Glomerular endothelial cell (primary cell): Measurements from ENCODE around the gene SLC37A1. TPM values are rescaled to one million over a fixed set of nuclear protein-coding genes. Genes with fewer than 3 reads are reported as not detected.

ENCODE experiments used
- DNase-seq: peaks from one replicate; pipeline ENCODE4 v3.0.0-alpha.2; 2011; ENCODE audit warnings: low read depth, low spot score; ENCODE audit errors: extremely low read depth
- total RNA-seq: library from RNA; depleted of rRNA; stranded (reverse); fragments of >200 nt; gene quantifications from 2 replicates; pipeline ENCODE4 v1.2.3, GENCODE V29; 2015

Gene SLC37A1
- total RNA-seq, 1 donor from 2014 or later = 26.8 TPM

DNA sequence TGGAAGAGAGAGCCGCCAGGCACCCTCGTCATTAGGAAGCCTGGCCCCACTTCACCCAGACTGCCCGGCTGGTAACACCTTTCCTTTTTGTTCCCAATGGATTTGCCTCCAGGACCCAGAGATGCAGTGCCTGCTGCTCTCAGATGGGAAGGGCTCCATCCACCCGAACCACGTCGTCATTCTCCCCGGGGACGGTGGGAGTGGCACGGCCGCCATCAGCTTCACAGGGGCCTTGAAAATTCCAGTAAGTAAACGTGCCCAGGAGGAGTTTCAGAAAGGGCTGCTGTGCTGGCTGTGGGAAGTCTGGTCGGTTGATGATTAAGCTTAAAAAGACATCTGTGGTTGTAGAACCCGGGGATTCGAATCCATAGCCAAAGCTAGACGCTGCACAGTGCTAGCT, 45.2 kb downstream of the SLC37A1 start:
- DNase-seq = no peak

DNA sequence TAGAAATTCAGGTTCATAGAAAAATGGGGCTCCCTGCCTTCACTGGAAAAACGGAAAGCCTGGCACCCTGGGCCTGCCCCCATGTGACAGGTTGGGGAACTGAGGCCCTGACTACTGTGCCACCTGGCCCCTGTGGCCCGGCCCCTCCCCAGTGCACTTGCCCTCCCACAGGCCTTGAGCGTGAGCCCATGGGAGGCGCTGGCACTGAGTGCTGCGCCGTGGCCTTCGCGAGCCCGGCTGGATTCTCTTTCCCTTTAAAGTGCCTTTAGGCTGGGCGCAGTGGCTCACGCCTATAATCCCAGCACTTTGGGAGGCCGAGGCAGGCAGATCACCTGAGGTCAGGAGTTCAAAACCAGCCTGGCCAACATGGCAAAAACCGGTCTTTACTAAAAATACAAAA, 45.7 kb downstream of the SLC37A1 start:
- no peak for DNase-seq

- DNase-seq = no peak
These were observed 47.0 kb downstream of the SLC37A1 start for GRCh38 chr21:42560517-42561179.

DNA sequence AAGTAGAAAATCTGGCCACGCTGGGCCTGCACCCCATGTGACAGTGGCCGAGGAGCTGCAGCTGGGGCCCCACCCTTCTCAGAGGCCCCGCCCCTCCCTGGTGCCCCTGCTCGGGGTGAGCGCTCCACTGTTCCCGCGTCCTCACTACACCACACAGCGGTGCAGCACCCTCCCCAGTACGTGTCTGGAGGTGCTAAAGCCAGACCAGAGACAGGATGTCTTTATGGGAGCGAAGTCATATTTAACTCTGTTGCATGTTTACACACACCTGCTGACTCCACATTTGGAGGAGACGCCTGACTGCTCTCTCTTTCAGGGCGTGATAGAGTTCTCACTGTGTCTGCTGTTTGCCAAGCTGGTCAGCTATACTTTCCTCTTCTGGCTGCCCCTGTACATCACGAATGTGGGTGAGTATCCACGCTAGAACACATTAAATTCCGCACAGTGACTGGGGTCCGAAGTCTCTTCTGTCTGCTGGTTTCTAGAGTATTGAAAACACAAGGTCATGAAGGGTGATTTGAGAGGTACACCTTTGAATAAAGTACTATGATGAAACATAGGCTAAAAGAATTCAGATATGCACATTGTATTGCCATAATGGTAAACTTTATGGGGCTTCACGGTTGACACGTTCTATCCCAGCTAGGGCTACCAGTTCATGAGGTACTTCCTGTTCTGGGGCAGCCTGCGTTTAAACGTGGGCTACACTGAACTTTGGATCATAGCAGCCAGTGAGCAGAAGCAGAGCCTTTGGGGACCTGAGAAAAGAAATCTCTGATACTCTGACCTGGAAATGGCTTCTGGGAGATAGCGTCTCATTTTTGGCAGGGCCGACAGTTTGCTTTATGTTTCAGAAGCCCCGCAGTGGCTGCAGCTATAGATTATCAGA, 48.4 kb downstream of the SLC37A1 start:
- DNase-seq = no peak

DNA sequence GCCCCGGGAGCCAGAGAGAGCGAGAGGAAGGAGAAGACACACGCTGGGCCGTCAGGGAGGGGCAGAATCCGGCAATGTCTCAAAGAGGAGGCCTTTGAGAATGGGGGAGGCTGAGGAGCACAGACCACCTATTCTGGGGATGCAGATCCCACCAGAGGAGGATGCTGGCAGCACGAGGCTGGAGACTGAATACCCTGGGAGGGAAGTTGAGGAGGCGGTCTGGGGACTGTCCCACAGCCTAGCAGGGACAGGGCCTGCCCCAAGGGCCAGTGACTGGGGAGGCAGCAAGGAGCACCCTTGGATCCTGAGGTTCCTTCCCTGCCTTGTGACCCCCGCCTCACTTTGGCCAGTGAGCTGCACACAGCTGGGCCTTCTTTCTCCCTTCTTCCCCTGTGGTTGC, 49.2 kb downstream of the SLC37A1 start:
- no peak for DNase-seq

DNA sequence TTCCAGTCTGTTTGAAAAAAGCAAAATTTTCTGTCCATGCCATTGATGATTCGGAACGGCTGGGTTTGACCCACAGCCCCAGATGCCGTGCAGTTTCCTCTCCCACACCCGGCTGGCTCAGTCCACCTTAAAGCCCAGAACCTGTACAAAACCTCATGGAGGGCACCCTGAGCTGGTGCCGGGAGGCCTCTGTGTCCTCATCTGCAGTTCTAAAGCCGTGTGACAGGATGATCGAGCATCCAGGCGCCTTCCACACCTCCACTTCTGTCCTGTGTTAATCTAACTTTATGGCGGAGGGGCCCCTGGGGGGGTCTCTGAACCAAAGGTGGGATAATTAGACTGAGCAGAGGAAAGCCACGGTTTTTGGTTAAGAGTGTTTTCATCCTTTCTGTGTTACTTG, 49.6 kb downstream of the SLC37A1 start:
- DNase-seq = no peak

DNA sequence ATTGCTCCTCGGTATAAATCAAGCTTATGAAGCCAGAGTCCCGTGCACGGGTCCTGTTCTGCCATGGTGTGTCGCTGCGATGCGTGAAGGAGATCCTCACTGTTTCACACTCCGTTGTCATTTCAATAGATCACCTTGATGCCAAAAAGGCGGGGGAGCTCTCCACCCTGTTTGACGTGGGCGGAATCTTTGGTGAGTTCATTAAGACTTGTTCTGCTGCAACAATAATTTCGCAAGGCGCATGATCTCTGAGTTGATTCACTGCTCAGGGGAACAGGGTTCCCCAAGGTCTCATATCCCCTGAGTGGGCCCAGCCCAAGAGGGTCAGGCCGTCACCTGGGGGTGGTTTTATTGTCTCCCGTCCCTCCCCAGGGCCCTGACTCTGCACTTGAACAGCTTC, 50.0 kb downstream of the SLC37A1 start:
- DNase-seq = no peak

- no peak for DNase-seq
These were observed 50.9 kb downstream of the SLC37A1 start for GRCh38 chr21:42564561-42564971.

DNA sequence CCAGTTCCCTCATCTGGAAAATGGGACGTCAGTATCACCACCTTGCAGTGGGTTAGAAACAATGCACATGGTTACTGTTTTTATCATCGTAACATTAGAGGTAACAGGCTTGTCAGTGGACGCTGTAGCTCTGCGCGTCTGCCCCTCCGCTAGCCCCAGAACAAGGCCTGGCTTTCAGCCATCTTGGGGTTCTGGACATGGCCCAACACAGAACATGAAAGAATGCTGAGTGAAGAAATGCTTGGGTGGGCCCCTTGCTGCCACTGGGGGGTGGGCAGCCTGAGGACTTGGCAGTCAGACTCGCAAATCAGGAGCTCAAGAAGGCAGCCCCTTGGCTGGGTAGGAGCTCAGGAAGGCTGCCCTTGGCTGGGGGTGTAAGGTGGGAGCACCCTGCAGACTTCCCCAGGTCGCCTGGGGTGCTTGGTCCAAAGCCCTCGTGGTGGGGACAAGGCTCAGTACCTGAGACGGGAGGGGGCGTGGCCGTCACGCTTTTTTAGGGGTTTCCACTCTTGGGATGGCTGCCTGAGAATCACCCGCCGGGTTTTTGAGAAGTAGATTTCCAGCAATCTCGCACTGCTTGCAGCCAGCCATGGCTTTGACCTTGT, 51.7 kb downstream of the SLC37A1 start:
- no peak for DNase-seq

- DNase-seq = no peak
These were observed 52.4 kb downstream of the SLC37A1 start for GRCh38 chr21:42565886-42566523.

GRCh38 chr21:42566524-42567213, 53.0 kb downstream of the SLC37A1 start:
- no peak for DNase-seq

DNA sequence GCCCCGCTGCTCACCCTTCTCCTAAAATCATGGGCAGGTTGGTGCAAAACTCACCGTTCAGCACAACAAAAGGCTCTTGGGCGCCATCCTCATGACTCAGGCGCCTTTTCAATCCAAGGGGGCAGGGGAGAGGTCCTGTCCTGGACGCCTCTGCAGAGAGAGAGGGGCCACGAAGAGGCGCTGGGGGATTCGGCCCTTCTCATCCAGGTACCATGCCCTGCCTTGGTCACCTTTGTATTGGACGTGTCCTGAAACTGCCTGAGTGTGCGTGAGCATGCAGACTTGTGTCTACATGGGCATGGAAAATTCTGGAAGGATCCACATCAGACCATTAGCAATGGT, 53.5 kb downstream of the SLC37A1 start:
- DNase-seq = no peak

DNA sequence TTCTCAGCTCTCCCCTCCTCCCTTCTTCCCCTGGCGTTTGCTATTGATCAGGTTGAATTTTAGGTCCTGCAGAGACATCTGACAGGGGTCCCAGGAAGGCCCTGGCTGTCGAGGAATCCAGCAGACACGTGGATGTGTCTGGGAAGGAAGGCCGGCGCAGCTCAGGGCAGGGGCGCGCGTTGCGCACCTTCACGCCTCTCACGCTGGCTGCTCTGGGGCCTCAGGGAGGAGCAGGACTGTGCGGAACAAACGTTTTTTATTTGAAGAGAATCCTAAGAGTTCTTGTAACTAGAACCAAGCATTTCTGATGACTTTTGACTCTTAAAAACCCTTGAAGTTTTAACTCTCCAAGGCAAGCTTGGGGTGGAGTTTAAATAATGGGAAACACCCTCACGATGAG, 54.2 kb downstream of the SLC37A1 start:
- no peak for DNase-seq

DNA sequence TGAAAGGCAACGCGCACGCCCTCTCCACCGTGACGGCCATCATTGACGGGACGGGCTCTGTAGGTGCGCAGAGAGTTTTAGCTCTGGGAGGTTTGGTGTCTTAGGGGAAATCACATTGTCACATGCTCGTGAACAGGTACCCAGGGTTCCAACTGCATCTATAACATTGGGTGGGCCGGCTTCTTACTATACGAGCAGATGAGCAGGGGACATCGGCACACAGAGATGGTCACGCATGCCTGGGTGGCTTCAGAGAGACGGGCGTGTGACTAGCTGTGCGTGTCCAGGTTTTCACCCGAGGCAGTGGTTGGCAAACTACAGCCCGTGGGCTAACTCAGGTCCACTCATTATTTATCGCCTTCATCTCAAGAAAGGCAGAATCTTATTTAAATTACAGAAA, 54.7 kb downstream of the SLC37A1 start:
- no peak for DNase-seq

- no peak for DNase-seq
These were observed 55.4 kb downstream of the SLC37A1 start for GRCh38 chr21:42568866-42569731.

DNA sequence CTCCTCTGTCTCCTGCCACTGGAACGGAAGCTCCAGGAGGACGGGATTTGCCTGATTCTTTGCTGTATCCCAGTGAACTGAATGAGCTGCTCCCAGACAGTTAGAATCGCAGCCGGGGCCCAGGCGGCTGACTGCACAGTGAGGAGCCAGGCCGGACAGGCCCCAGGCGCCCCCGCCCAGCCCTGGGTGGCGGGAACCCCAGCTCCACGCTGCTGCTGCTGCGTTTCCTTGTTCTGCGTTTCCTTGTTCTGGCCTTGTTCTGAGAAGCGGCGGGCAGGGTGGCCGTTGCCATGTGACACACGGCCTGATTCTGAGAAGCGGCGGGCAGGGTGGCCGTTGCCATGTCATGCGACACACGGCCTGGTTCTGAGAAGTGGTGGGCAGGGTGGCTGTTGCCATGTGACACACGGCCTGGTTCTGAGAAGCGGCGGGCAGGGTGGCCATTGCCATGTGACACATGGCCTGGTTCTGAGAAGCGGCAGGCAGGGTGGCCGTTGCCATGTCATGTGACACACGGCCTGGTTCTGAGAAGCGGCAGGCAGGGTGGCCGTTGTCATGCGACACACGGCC, 56.2 kb downstream of the SLC37A1 start:
- DNase-seq = no peak

GRCh38 chr21:42570362-42570761, 56.7 kb downstream of the SLC37A1 start:
- DNase-seq = no peak

DNA sequence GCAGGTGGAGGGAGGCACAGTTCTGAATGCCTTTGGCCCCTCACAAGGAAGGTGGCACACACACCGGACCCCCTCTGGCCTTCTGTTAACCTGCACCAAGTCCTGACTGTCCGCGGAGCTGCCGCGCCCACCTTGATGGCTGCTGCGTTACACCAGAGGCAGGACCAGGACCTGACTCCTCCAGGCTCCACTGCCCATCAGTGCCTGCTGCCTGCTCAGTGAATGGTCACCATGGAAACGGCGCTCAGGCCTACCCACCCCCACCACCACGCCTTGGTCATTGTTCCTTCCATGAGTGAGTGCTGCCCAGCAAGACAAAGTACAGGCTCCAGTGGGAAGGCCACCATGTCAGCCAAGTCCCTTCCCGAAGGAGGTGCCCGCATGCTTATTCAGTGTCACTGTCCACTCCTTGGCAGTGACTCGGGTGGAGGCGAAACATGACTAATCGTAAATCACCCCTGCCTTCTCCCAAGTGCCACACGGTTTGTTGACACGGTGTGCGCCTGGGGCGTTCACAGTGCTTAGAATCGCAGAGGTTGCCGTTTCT, 57.3 kb downstream of the SLC37A1 start:
- DNase-seq = no peak
